ENCODE measurements around the gene ATP5IF1.

- no peak for TF ChIP-seq CTCF (conservative IDR thresholded peaks at IDR 0.05; ENCODE audit: low read length)
- no peak for TF ChIP-seq EZH2phosphoT487 (IDR thresholded peaks at IDR 0.05; ENCODE audit: borderline replicate concordance)
Observed at GRCh38 chr1:28205243-28205642, 30.7 kb upstream of the ATP5IF1 start.
